GM23248 (cell line): ENCODE measurements around the gene NVL.

Experiments used
- EZH2 ChIP-seq: fragments of 200-600 bp; sonication (generic); IDR thresholded peaks from 2 replicates; pipeline ENCODE4 v1.6.1; 2018; ENCODE audit warnings: antibody characterized with exemption, mild to moderate bottlenecking; ENCODE audit not compliant: insufficient read depth, poor library complexity, severe bottlenecking
- EZH2phosphoT487 ChIP-seq: fragments of 200-600 bp; sonication (generic); IDR thresholded peaks from 2 replicates; pipeline ENCODE4 v1.6.1; 2018; ENCODE audit warnings: antibody characterized with exemption, moderate library complexity, mild to moderate bottlenecking, low read depth; ENCODE audit not compliant: insufficient read depth

- TF ChIP-seq EZH2 (no peak), EZH2phosphoT487 (no peak)
Measured at GRCh38 chr1:224205438-224205840, 124.5 kb downstream of the NVL start.
